DND-41 (cell line): ENCODE data around the gene RPL23.
A peak's percentile ranks its signal among the peaks of the same experiment; 100 is the strongest.

ENCODE experiments used
- ATAC-seq: fragments of 200-7000 bp; cut with Tn5 transposase; 3 replicates; pipeline ENCODE4 v1.9.1; 2021; ENCODE audit warnings: low read depth; ENCODE audit not compliant: insufficient read depth
- DNase-seq: peaks from one replicate; pipeline ENCODE4 v3.0.0-alpha.2; 2020
- H2AFZ ChIP-seq: 2 replicates; pipeline ENCODE4 v1.6.0; 2012; ENCODE audit warnings: low read depth, low read length
- H3K27ac ChIP-seq: 2 replicates; pipeline ENCODE4 v1.5.1; 2012; ENCODE audit warnings: low read length, inconsistent platforms
- H3K27me3 ChIP-seq: fragments of 200-600 bp; sonication (generic); 2 replicates; pipeline ENCODE4 v1.6.0; 2012; ENCODE audit warnings: low read length, mild to moderate bottlenecking, inconsistent platforms; ENCODE audit not compliant: insufficient read depth, poor library complexity
- H3K36me3 ChIP-seq: 2 replicates; pipeline ENCODE4 v1.5.1; 2012; ENCODE audit warnings: low read length, inconsistent platforms; ENCODE audit not compliant: insufficient read depth
- H3K4me1 ChIP-seq: 2 replicates; pipeline ENCODE4 v1.5.1; 2012; ENCODE audit warnings: mild to moderate bottlenecking, low read length; ENCODE audit not compliant: insufficient read depth
- H3K4me2 ChIP-seq: 2 replicates; pipeline ENCODE4 v1.6.0; 2012; ENCODE audit warnings: mild to moderate bottlenecking, moderate library complexity, low read length, inconsistent platforms; ENCODE audit not compliant: insufficient read depth
- H3K4me3 ChIP-seq, 2 experiments: fragments of 200-600 bp in 1 of 2; shearing (Covaris generic) in 1 of 2; 2 replicates each; pipeline ENCODE4 v1.5.1; 2012 to 2016; ENCODE audit warnings: inconsistent platforms in 2 of 2, low read length in 2 of 2, mild to moderate bottlenecking in 2 of 2, low read depth in 1 of 2, moderate library complexity in 1 of 2
- H3K79me2 ChIP-seq: 2 replicates; pipeline ENCODE4 v1.6.0; 2012; ENCODE audit warnings: low read length, inconsistent platforms; ENCODE audit not compliant: insufficient read depth
- H3K9ac ChIP-seq: 2 replicates; pipeline ENCODE4 v1.6.0; 2012; ENCODE audit warnings: low read depth, mild to moderate bottlenecking, inconsistent platforms, low read length, moderate library complexity
- H3K9me3 ChIP-seq: 2 replicates; pipeline ENCODE4 v1.5.1; 2012; ENCODE audit warnings: low read length, moderate library complexity, mild to moderate bottlenecking, inconsistent platforms; ENCODE audit not compliant: insufficient read depth, severe bottlenecking
- H4K20me1 ChIP-seq: 2 replicates; pipeline ENCODE4 v1.6.0; 2012; ENCODE audit warnings: low read length; ENCODE audit not compliant: insufficient read depth
- CTCF ChIP-seq: IDR thresholded peaks from 2 replicates; pipeline ENCODE4 v1.5.1; 2012; ENCODE audit warnings: borderline replicate concordance, low read length, moderate library complexity, mild to moderate bottlenecking; ENCODE audit not compliant: poor library complexity, severe bottlenecking; ENCODE audit errors: extremely low read depth
- EZH2 ChIP-seq: IDR thresholded peaks from 3 replicates; pipeline ENCODE4 v1.6.1; 2012; ENCODE audit warnings: borderline replicate concordance, low read depth, mild to moderate bottlenecking, moderate library complexity, low read length, inconsistent platforms; ENCODE audit not compliant: severe bottlenecking

Gene RPL23

GRCh38 chr17:38877130-38877851, 23.8 kb upstream of the RPL23 start:
- Histone ChIP-seq H3K79me2 (peaks cover 90% of the 10 kb centered on the region), H3K27ac (peak overlapping the region; percentile 25; the same call in 1 of the 2 replicates), H3K36me3 (peaks cover 60% of the 10 kb centered on the region), H3K4me1 (peaks cover 47% of the 10 kb centered on the region), H3K9me3 (no peaks in the 10 kb centered on the region), H3K9ac (no peak overlapping the region; the same call in 1 of the 2 replicates), H4K20me1 (peaks cover 72% of the 10 kb centered on the region), H3K4me3 (no peak overlapping the region), H3K4me2 (0 out of 2 replicates have a peak overlapping the region, but pooled peaks have one; percentile 8), H3K27me3 (no peaks in the 10 kb centered on the region), H2AFZ (no peak overlapping the region)
- ATAC-seq (peak; percentile 88), DNase-seq (peak; percentile 78)
- TF ChIP-seq EZH2 (no peak), CTCF (peak; percentile 12)

- ATAC-seq (no peak), DNase-seq (no peak)
- Histone ChIP-seq H3K79me2 (peaks cover 92% of the 10 kb centered on the region), H3K27ac (no peak overlapping the region), H2AFZ (no peak overlapping the region), H3K36me3 (peaks cover 46% of the 10 kb centered on the region), H3K9me3 (no peaks in the 10 kb centered on the region), H3K4me1 (peaks cover 63% of the 10 kb centered on the region), H3K9ac (no peak overlapping the region), H3K4me2 (no peak overlapping the region), H4K20me1 (peaks cover 72% of the 10 kb centered on the region), H3K27me3 (no peaks in the 10 kb centered on the region), H3K4me3 (no peak overlapping the region)
- TF ChIP-seq EZH2 (no peak), CTCF (no peak)
These were observed 22.1 kb upstream of the RPL23 start for GRCh38 chr17:38875477-38876075.

- H3K27ac ChIP-seq, result no peak overlapping the region
- H3K27me3 ChIP-seq, result no peaks in the 10 kb centered on the region
- H3K79me2 ChIP-seq, result peaks cover 90% of the 10 kb centered on the region
- no peaks in the 10 kb centered on the region for H3K9me3 ChIP-seq
- H3K4me1 ChIP-seq, result peaks cover 63% of the 10 kb centered on the region
- no peak for TF ChIP-seq CTCF
- TF ChIP-seq EZH2, result no peak
- peak overlapping the region; percentile 33; the same call in 1 of the 2 replicates for H3K4me2 ChIP-seq
- no peak for ATAC-seq
- peaks cover 65% of the 10 kb centered on the region for H4K20me1 ChIP-seq
- no peak overlapping the region for H3K9ac ChIP-seq
- no peak overlapping the region for H3K4me3 ChIP-seq
- peaks cover 38% of the 10 kb centered on the region for H3K36me3 ChIP-seq
- no peak overlapping the region for H2AFZ ChIP-seq
- DNase-seq, result no peak
These were observed 21.2 kb upstream of the RPL23 start for GRCh38 chr17:38874505-38875400.
